ENCODE results near the gene KIF7. TPM values are rescaled to one million over a fixed set of nuclear protein-coding genes. Genes with fewer than 3 reads are reported as not detected.

Gene KIF7
- total and polyA plus RNA-seq, 2 experiments from 2014 or later: 4.6 to 20.1 TPM

DNA sequence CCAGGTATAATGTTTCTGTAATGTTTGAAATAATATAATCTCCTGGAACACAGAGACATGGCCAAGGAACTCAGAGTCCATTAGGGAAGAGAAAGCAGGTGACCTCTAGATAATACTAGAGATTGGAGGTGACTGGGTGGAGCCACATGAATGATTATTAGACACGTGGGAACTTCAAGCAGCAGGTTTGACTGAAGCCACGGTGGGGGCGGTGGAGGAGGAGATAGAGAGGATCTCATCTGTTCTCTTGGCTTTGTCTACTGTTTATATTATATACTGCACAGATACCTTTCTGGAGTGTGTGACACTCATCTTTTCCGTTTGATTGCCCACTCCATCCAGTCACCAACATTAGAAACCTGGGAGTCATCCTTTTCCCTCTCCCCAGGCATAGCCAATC is 33.7 kb downstream of the KIF7 start:
- Histone ChIP-seq H3K36me3 (ENCODE audit: insufficient read depth) (peaks cover 85% of the 10 kb centered on the region), H3K79me2 (replicated peaks; ENCODE audit: insufficient read depth) (no peaks in the 10 kb centered on the region; the same call in 1 of the 2 replicates), H3K27ac (ENCODE audit: low read depth) (no peak overlapping the region), H2AFZ (no peak overlapping the region), H3K4me2 (no peak overlapping the region), H3K9me2 (ENCODE audit: insufficient read depth) (no peaks in the 10 kb centered on the region), H3F3A (replicated peaks; ENCODE audit: low read depth) (no peaks in the 10 kb centered on the region), H3K4me1 (ENCODE audit: insufficient read depth) (no peaks in the 10 kb centered on the region), H3K4me3 (no peak overlapping the region), H4K20me1 (replicated peaks; ENCODE audit: insufficient read depth) (peaks cover 24% of the 10 kb centered on the region), H3K27me3 (ENCODE audit: insufficient read depth) (no peaks in the 10 kb centered on the region)
- ATAC-seq (no peak), DNase-seq (ENCODE audit: low spot score) (no peak)
- Mint-ChIP-seq H3K36me3 (ENCODE audit: low read depth) (peaks cover 94% of the 10 kb centered on the region), H3K27me3 (ENCODE audit: insufficient read depth, low read depth, poor library complexity) (peaks cover 10% of the 10 kb centered on the region), H3K27ac (no peak overlapping the region), H3K4me1 (no peaks in the 10 kb centered on the region), H3K4me3 (no peak overlapping the region), H3K9me3 (no peaks in the 10 kb centered on the region)
- TF ChIP-seq NANOG (IDR thresholded peaks at IDR 0.05; ENCODE audit: borderline replicate concordance) (no peak), JUNB (IDR thresholded peaks at IDR 0.05; ENCODE audit: unreplicated experiment) (no peak)

DNA sequence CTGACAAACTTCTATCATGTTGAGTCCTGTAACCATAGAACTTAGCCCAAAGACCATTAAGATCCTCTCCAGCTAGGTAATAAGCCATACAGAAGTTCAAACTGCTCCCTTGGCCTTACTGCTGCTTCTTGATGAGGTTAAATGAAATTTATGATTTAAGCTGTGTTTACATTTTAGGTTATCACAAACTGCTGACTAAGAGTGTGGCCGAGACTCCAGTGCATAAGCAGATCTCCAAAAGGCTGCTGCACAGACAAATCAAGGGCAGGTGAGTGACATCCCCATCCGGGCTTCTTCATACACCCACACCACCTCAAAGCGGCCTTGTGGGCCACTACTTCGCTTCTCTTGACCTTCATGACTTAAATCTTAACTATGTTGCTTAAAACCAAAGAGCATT is 39.0 kb downstream of the KIF7 start:
- H3K36me3 ChIP-seq (ENCODE audit: insufficient read depth): peaks cover 87% of the 10 kb centered on the region
- ATAC-seq: no peak
- H2AFZ ChIP-seq: no peak overlapping the region

DNA sequence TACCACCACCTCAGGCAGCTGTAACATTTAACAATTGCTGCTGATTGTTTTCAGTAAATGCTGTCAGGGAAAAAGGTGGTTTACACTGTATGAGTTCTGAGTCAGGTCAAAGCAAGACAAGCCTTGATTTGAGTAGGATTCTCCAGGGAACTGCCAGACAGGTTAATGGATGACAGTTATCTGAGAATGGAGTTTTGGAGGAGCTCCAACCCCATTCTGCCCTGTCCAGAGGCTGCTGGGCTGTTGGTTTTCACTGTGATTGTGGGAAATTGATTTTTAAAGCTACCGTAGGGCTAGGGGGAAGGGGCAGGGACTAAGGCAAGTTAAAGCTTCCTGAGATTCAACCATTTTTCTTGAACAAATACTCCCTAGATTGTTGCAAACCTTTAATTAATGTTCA is 40.1 kb downstream of the KIF7 start:
- Mint-ChIP-seq H3K9me3 (no peaks in the 10 kb centered on the region), H3K36me3 (ENCODE audit: low read depth) (peaks cover 90% of the 10 kb centered on the region), H3K27ac (no peak overlapping the region), H3K4me1 (no peaks in the 10 kb centered on the region), H3K27me3 (ENCODE audit: insufficient read depth, low read depth, poor library complexity) (no peaks in the 10 kb centered on the region), H3K4me3 (no peak overlapping the region)
- H3K4me1 ChIP-seq (ENCODE audit: insufficient read depth): no peaks in the 10 kb centered on the region
- peaks cover 22% of the 10 kb centered on the region for H4K20me1 ChIP-seq (replicated peaks; ENCODE audit: insufficient read depth)
- no peak overlapping the region for H3K4me2 ChIP-seq
- DNase-seq (ENCODE audit: low spot score) (no peak), ATAC-seq (no peak)
- H3K36me3 ChIP-seq (ENCODE audit: insufficient read depth): peaks cover 90% of the 10 kb centered on the region
- no peaks in the 10 kb centered on the region for H3K27me3 ChIP-seq (ENCODE audit: insufficient read depth)
- no peak overlapping the region for H3K27ac ChIP-seq (ENCODE audit: low read depth)
- H2AFZ ChIP-seq: no peak overlapping the region
- H3K9me2 ChIP-seq (ENCODE audit: insufficient read depth): no peaks in the 10 kb centered on the region
- no peak overlapping the region for H3K4me3 ChIP-seq
- H3F3A ChIP-seq (replicated peaks; ENCODE audit: low read depth): no peaks in the 10 kb centered on the region
- H3K79me2 ChIP-seq (replicated peaks; ENCODE audit: insufficient read depth): peaks cover 16% of the 10 kb centered on the region
- TF ChIP-seq, protein P1, sequence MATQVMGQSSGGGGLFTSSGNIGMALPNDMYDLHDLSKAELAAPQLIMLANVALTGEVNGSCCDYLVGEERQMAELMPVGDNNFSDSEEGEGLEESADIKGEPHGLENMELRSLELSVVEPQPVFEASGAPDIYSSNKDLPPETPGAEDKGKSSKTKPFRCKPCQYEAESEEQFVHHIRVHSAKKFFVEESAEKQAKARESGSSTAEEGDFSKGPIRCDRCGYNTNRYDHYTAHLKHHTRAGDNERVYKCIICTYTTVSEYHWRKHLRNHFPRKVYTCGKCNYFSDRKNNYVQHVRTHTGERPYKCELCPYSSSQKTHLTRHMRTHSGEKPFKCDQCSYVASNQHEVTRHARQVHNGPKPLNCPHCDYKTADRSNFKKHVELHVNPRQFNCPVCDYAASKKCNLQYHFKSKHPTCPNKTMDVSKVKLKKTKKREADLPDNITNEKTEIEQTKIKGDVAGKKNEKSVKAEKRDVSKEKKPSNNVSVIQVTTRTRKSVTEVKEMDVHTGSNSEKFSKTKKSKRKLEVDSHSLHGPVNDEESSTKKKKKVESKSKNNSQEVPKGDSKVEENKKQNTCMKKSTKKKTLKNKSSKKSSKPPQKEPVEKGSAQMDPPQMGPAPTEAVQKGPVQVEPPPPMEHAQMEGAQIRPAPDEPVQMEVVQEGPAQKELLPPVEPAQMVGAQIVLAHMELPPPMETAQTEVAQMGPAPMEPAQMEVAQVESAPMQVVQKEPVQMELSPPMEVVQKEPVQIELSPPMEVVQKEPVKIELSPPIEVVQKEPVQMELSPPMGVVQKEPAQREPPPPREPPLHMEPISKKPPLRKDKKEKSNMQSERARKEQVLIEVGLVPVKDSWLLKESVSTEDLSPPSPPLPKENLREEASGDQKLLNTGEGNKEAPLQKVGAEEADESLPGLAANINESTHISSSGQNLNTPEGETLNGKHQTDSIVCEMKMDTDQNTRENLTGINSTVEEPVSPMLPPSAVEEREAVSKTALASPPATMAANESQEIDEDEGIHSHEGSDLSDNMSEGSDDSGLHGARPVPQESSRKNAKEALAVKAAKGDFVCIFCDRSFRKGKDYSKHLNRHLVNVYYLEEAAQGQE (IDR thresholded peaks at IDR 0.05; ENCODE audit: unreplicated experiment): no peak
- no peak for TF ChIP-seq NANOG (IDR thresholded peaks at IDR 0.05; ENCODE audit: borderline replicate concordance)
- no peak for TF ChIP-seq STAT1 (IDR thresholded peaks at IDR 0.05; ENCODE audit: unreplicated experiment)

More for the DNA sequence above, 39.0 kb downstream of the KIF7 start:
- H3K36me3 Mint-ChIP-seq (ENCODE audit: low read depth): peaks cover 90% of the 10 kb centered on the region
- no peak overlapping the region for H3K4me3 Mint-ChIP-seq
- H3K4me1 ChIP-seq (ENCODE audit: insufficient read depth): no peaks in the 10 kb centered on the region
- no peaks in the 10 kb centered on the region for H3K9me3 Mint-ChIP-seq
- H3K27me3 ChIP-seq (ENCODE audit: insufficient read depth): no peaks in the 10 kb centered on the region
- TF ChIP-seq, protein P2, sequence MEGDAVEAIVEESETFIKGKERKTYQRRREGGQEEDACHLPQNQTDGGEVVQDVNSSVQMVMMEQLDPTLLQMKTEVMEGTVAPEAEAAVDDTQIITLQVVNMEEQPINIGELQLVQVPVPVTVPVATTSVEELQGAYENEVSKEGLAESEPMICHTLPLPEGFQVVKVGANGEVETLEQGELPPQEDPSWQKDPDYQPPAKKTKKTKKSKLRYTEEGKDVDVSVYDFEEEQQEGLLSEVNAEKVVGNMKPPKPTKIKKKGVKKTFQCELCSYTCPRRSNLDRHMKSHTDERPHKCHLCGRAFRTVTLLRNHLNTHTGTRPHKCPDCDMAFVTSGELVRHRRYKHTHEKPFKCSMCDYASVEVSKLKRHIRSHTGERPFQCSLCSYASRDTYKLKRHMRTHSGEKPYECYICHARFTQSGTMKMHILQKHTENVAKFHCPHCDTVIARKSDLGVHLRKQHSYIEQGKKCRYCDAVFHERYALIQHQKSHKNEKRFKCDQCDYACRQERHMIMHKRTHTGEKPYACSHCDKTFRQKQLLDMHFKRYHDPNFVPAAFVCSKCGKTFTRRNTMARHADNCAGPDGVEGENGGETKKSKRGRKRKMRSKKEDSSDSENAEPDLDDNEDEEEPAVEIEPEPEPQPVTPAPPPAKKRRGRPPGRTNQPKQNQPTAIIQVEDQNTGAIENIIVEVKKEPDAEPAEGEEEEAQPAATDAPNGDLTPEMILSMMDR (conservative IDR thresholded peaks at IDR 0.05; ENCODE audit: low read depth in 2 of 2): no peak
- H4K20me1 ChIP-seq (replicated peaks; ENCODE audit: insufficient read depth): peaks cover 13% of the 10 kb centered on the region
- H3K79me2 ChIP-seq (replicated peaks; ENCODE audit: insufficient read depth): peaks cover 11% of the 10 kb centered on the region
- H3K27ac ChIP-seq (ENCODE audit: low read depth): no peak overlapping the region
- no peak overlapping the region for H3K4me3 ChIP-seq
- no peak overlapping the region for H3K4me2 ChIP-seq
- no peaks in the 10 kb centered on the region for H3K4me1 Mint-ChIP-seq
- H3K27me3 Mint-ChIP-seq (ENCODE audit: insufficient read depth, low read depth, poor library complexity): no peaks in the 10 kb centered on the region
- H3K27ac Mint-ChIP-seq: no peak overlapping the region
- no peaks in the 10 kb centered on the region for H3F3A ChIP-seq (replicated peaks; ENCODE audit: low read depth)
- H3K9me2 ChIP-seq (ENCODE audit: insufficient read depth): no peaks in the 10 kb centered on the region
- no peak for DNase-seq (ENCODE audit: low spot score)

All from GM23338 (cell line).